IPS-18c (cell line): ENCODE measurements around the gene CMTM5.

Experiments
- H3K4me3 ChIP-seq: 2 replicates; pipeline ENCODE4 v1.7.0; 2013; ENCODE audit warnings: low read depth, mild to moderate bottlenecking, low read length, moderate library complexity; ENCODE audit not compliant: insufficient read depth
- H3K9me3 ChIP-seq: one replicate; pipeline ENCODE4 v1.6.1; 2013; ENCODE audit warnings: mild to moderate bottlenecking, low read length, moderate library complexity; ENCODE audit not compliant: control insufficient read depth, insufficient read depth

CMTM5 gene

GRCh38 chr14:23370221-23370620 lies 6.6 kb upstream of the CMTM5 start:
- Histone ChIP-seq H3K4me3 (no peak overlapping the region), H3K9me3 (no peaks in the 10 kb centered on the region)

GRCh38 chr14:23371865-23372264 lies 5.0 kb upstream of the CMTM5 start:
- H3K9me3 ChIP-seq, result no peaks in the 10 kb centered on the region

GRCh38 chr14:23372509-23372908 lies 4.3 kb upstream of the CMTM5 start, which contains the start of gene IL25:
IL25 (plus strand) TSS chr14:23372809.
- Histone ChIP-seq H3K9me3 (no peaks in the 10 kb centered on the region), H3K4me3 (no peak within 1 kb of the TSS)

More at GRCh38 chr14:23371865-23372264, 5.0 kb upstream of the CMTM5 start:
- H3K4me3 ChIP-seq, result no peak overlapping the region

- H3K9me3 ChIP-seq, result no peaks in the 10 kb centered on the region
- H3K4me3 ChIP-seq, result no peak overlapping the region
Measured at GRCh38 chr14:23373041-23373440, 3.8 kb upstream of the CMTM5 start.

- Histone ChIP-seq H3K4me3 (no peak overlapping the region), H3K9me3 (no peaks in the 10 kb centered on the region)
Measured at GRCh38 chr14:23375527-23376251, 1.2 kb upstream of the CMTM5 start.

GRCh38 chr14:23377198-23377550 lies 328 bp downstream of the CMTM5 start:
- no peak overlapping the region for H3K4me3 ChIP-seq
- no peaks in the 10 kb centered on the region for H3K9me3 ChIP-seq

GRCh38 chr14:23377573-23378563 lies 1.0 kb downstream of the CMTM5 start:
- H3K4me3 ChIP-seq, result no peak overlapping the region
- no peaks in the 10 kb centered on the region for H3K9me3 ChIP-seq

GRCh38 chr14:23378612-23379220 lies 1.9 kb downstream of the CMTM5 start:
- H3K4me3 ChIP-seq, result no peak overlapping the region
- H3K9me3 ChIP-seq, result no peaks in the 10 kb centered on the region

GRCh38 chr14:23379366-23380196 lies 2.7 kb downstream of the CMTM5 start:
- H3K4me3 ChIP-seq, result no peak overlapping the region

GRCh38 chr14:23380197-23380914 lies 3.5 kb downstream of the CMTM5 start:
- no peak overlapping the region for H3K4me3 ChIP-seq
- H3K9me3 ChIP-seq, result no peaks in the 10 kb centered on the region

More at GRCh38 chr14:23379366-23380196, 2.7 kb downstream of the CMTM5 start:
- H3K9me3 ChIP-seq, result no peaks in the 10 kb centered on the region

GRCh38 chr14:23380976-23381375 lies 4.1 kb downstream of the CMTM5 start:
- Histone ChIP-seq H3K4me3 (no peak overlapping the region), H3K9me3 (no peaks in the 10 kb centered on the region)

GRCh38 chr14:23381871-23382270 lies 5.0 kb downstream of the CMTM5 start:
- Histone ChIP-seq H3K9me3 (no peaks in the 10 kb centered on the region), H3K4me3 (no peak overlapping the region)

- Histone ChIP-seq H3K9me3 (no peaks in the 10 kb centered on the region), H3K4me3 (no peak overlapping the region)
Measured at GRCh38 chr14:23382276-23382675, 5.4 kb downstream of the CMTM5 start.

- Histone ChIP-seq H3K9me3 (no peaks in the 10 kb centered on the region), H3K4me3 (no peak overlapping the region)
Measured at GRCh38 chr14:23382731-23383440, 6.0 kb downstream of the CMTM5 start.

- Histone ChIP-seq H3K4me3 (no peak overlapping the region), H3K9me3 (no peaks in the 10 kb centered on the region)
Measured at GRCh38 chr14:23384364-23385080, 7.7 kb downstream of the CMTM5 start.
